ENCODE measurements around the gene MESP2.

GRCh38 chr15:89812847-89813320 lies 36.8 kb downstream of the MESP2 start:
- TF ChIP-seq POLR2AphosphoS5 (IDR thresholded peaks at IDR 0.05; ENCODE audit: low read depth, low read length): no peak
- no peak for TF ChIP-seq POLR2A (IDR thresholded peaks at IDR 0.05; ENCODE audit: low read depth, low read length)
- no peak for TF ChIP-seq TAF1 (IDR thresholded peaks at IDR 0.05; ENCODE audit: borderline replicate concordance, low read depth, low read length)
